ENCODE data around the gene IGF1.

- TF ChIP-seq POLR2A (IDR thresholded peaks at IDR 0.05; ENCODE audit: borderline replicate concordance, extremely low read depth, insufficient read depth, insufficient read length) (no peak), REST (IDR thresholded peaks at IDR 0.05; ENCODE audit: low read depth) (no peak), EZH2phosphoT487 (IDR thresholded peaks at IDR 0.05; ENCODE audit: borderline replicate concordance) (no peak), CTCF (IDR thresholded peaks at IDR 0.05 in 2 of 3, conservative IDR thresholded peaks at IDR 0.05 in 1 of 3; ENCODE audit: borderline replicate concordance in 1 of 3, insufficient read depth in 1 of 3, low read depth in 2 of 3, low read length in 2 of 3) (no peak), EZH2 (IDR thresholded peaks at IDR 0.05) (no peak)
Observed at GRCh38 chr12:102487226-102487625, 6.9 kb upstream of the IGF1 start.
